A549 (cell line): ENCODE data around the gene EPOP. TPM values are rescaled to one million over a fixed set of nuclear protein-coding genes. Genes with fewer than 3 reads are reported as not detected.

ENCODE experiments used
- ATAC-seq, 2 experiments: fragments of 200-7000 bp in 1 of 2; fragments of >200 bp in 1 of 2; cut with Nextera tagmentation in 1 of 2; cut with Tn5 transposase in 1 of 2; 3 replicates each; pipeline versions ENCODE4 v1.8.0 to v1.9.1; 2018 to 2020; ENCODE audit warnings: mild to moderate bottlenecking in 1 of 2, moderate library complexity in 1 of 2
- CTCF ChIA-PET: fragments of 300-600 bp; sonication (Branson Sonifier 250); formaldehyde crosslinking; extraction: SDS; loops from one replicate; lab custom pipeline; 2021; ENCODE audit warnings: antibody characterized with exemption, inconsistent platforms; lab: Yijun Ruan, JAX
- POLR2A ChIA-PET: fragments of 350-600 bp; formaldehyde crosslinking; extraction: SDS; loops from one replicate; lab custom pipeline; 2021; ENCODE audit warnings: antibody characterized with exemption, inconsistent platforms; lab: Yijun Ruan, JAX
- DNase-seq, 2 experiments: peaks; one replicate each; pipeline versions ENCODE4 v3.0.0 to v3.0.0-alpha.2; 2011 to 2016; ENCODE audit warnings: low read depth in 1 of 2, low spot score in 1 of 2
- FAIRE-seq: peaks from 2 replicates; lab custom pipeline; 2011; peaks lifted over from hg19 to GRCh38; lab: Jason Lieb, UNC
- H3K27ac ChIP-seq, 2 experiments: fragments of >200 bp; sonication (Bioruptor Twin); formaldehyde crosslinking; 3 replicates each; pipeline ENCODE4 v1.5.1; 2016 to 2017
- H3K4me1 ChIP-seq: fragments of >200 bp; sonication (Bioruptor Twin); formaldehyde crosslinking; 3 replicates; pipeline ENCODE4 v1.6.1; 2016
- H3K4me2 ChIP-seq: fragments of >200 bp; sonication (Bioruptor Twin); formaldehyde crosslinking; 3 replicates; pipeline ENCODE4 v1.6.1; 2016
- H3K4me3 ChIP-seq: fragments of >200 bp; sonication (Bioruptor Twin); formaldehyde crosslinking; 3 replicates; pipeline ENCODE4 v1.5.1; 2016
- H3K9me3 ChIP-seq: fragments of >200 bp; sonication (Bioruptor Twin); formaldehyde crosslinking; 3 replicates; pipeline ENCODE4 v1.6.1; 2016
- CHD2 ChIP-seq: fragments of 150-350 bp; IDR thresholded peaks from 2 replicates; pipeline ENCODE4 v1.6.1; 2014; ENCODE audit warnings: low read length; ENCODE audit not compliant: partially characterized antibody
- EP300 ChIP-seq, 2 experiments: fragments of >200 bp; sonication (Bioruptor Twin); formaldehyde crosslinking; IDR thresholded peaks; 2 replicates in 1 of 2; 3 replicates in 1 of 2; pipeline ENCODE4 v1.6.1; 2016 to 2017
- ESRRA ChIP-seq: fragments of 150-350 bp; IDR thresholded peaks from 2 replicates; pipeline ENCODE4 v1.6.1; 2014; ENCODE audit warnings: mild to moderate bottlenecking, low read length, borderline replicate concordance
- FOSB ChIP-seq: fragments of 250-450 bp; sonication (Bioruptor Pico); IDR thresholded peaks from 2 replicates; pipeline ENCODE4 v1.5.0; 2020; ENCODE audit warnings: mild to moderate bottlenecking, moderate library complexity
- HDAC2 ChIP-seq: fragments of 200-600 bp; sonication (generic); IDR thresholded peaks from 2 replicates; pipeline ENCODE4 v1.6.1; 2016
- JUN ChIP-seq, 2 experiments: fragments of >200 bp; sonication (Bioruptor Twin); formaldehyde crosslinking; IDR thresholded peaks; 2 replicates in 1 of 2; 3 replicates in 1 of 2; pipeline ENCODE4 v1.6.1; 2016 to 2017
- KDM1A ChIP-seq: fragments of 200-600 bp; sonication (generic); IDR thresholded peaks from 2 replicates; pipeline ENCODE4 v1.6.1; 2016; ENCODE audit warnings: low read depth, mild to moderate bottlenecking
- MAFK ChIP-seq: fragments of 450-650 bp; IDR thresholded peaks from 2 replicates; pipeline ENCODE4 v1.6.1; 2014; ENCODE audit not compliant: partially characterized antibody
- MAZ ChIP-seq: fragments of 150-350 bp; IDR thresholded peaks from 2 replicates; pipeline ENCODE4 v1.6.1; 2014; ENCODE audit warnings: antibody characterized with exemption, low read depth, low read length, borderline replicate concordance
- NR3C1 ChIP-seq: fragments of >200 bp; sonication (Bioruptor Twin); formaldehyde crosslinking; IDR thresholded peaks from 3 replicates; pipeline ENCODE4 v1.6.1; 2017
- RAD21 ChIP-seq, 2 experiments: fragments of >200 bp in 1 of 2; sonication (Bioruptor Twin) in 1 of 2; formaldehyde crosslinking in 1 of 2; IDR thresholded peaks in 1 of 2; conservative IDR thresholded peaks in 1 of 2; 2 replicates in 1 of 2; 3 replicates in 1 of 2; pipeline ENCODE4 v1.6.1; 2012 to 2018; ENCODE audit warnings: inconsistent platforms in 1 of 2
- RCOR1 ChIP-seq: fragments of 150-350 bp; IDR thresholded peaks from 2 replicates; pipeline ENCODE4 v1.6.1; 2014; ENCODE audit warnings: antibody characterized with exemption, low read length, low read depth
- SMC3 ChIP-seq: fragments of >200 bp; sonication (Bioruptor Twin); formaldehyde crosslinking; IDR thresholded peaks from 3 replicates; pipeline ENCODE4 v1.6.1; 2018; ENCODE audit warnings: inconsistent platforms
- ZC3H11A ChIP-seq: fragments of 450-650 bp; IDR thresholded peaks from 2 replicates; pipeline ENCODE4 v1.6.1; 2014; ENCODE audit warnings: antibody characterized with exemption, mild to moderate bottlenecking
- ZFP36 ChIP-seq: fragments of 450-650 bp; IDR thresholded peaks from 2 replicates; pipeline ENCODE4 v1.6.1; 2014; ENCODE audit warnings: borderline replicate concordance; ENCODE audit not compliant: partially characterized antibody
- WGBS: methylation state at CpG from one replicate; pipeline ENCODE4 v1.1.6; 2017; ENCODE audit errors: missing lambda C conversion rate; 5-methylcytosine and 5-hydroxymethylcytosine counted together
- polyA plus RNA-seq, 4 experiments: library from polyadenylated mRNA; depleted of rRNA in 3 of 4; stranded (reverse); fragments of >200 nt; fragmentation: RNase III in 1 of 4; extraction: RNeasy Plus Mini Kit Qiagen cat#74134 plus additional on column Dnase treatment in 1 of 4; gene quantifications; 2 replicates in 3 of 4; 3 replicates in 1 of 4; pipeline ENCODE4 v1.2.3, GENCODE V29; 2011 to 2017
- TF ChIP-seq, protein P1 (sequence below): fragments of 450-650 bp; IDR thresholded peaks from 2 replicates; pipeline ENCODE4 v1.6.1; 2014; ENCODE audit warnings: antibody characterized with exemption
- TF ChIP-seq, protein P2 (sequence below): IDR thresholded peaks from 2 replicates; pipeline ENCODE4 v1.6.1; 2012
- TF ChIP-seq, protein P3 (sequence below): IDR thresholded peaks from 2 replicates; pipeline ENCODE4 v1.6.1; 2012; ENCODE audit warnings: low read depth, borderline replicate concordance
- TF ChIP-seq, protein P4 (sequence below): fragments of >200 bp; sonication (Bioruptor Twin); formaldehyde crosslinking; IDR thresholded peaks from 3 replicates; pipeline ENCODE4 v1.5.1; 2016
- TF ChIP-seq, protein P5 (sequence below): IDR thresholded peaks from 2 replicates; pipeline ENCODE4 v1.6.1; 2012

Gene EPOP
- polyA plus RNA-seq, 2 of the 4 experiments (the other 2 are of a cell fraction): 5.1 to 12.1 TPM

DNA sequence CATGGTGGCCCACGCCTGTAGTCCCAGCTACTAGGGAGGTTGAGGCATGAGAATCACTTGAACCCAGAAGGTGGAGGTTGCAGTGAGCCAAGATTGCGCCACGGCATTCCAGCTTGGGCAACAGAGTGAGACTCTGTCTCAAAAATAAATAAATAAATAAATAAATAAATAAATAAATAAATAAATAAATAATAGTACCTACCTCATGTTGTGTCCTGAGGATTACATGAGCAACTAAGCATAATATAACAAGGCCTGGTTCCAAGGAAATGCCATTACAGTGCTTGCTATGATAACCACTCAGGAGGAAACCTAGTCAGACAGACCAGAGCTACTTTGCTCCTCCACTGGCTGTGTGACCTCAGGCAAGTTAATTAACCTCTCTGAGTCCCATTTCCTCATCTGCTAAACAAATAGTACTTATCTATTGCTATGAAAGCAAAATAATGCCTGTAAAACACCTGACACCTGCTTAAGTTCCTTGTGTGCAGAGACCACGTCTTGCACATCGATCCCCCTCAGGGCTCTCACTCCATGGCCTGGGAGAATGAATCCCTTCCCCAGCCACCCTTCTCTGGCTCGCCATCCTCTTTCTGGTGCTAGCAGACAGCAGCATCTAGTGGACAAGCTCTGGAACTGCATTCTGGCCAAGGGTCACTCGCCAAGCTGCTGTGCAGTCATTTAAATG lies 7.5 kb downstream of the EPOP start:
- Histone ChIP-seq H3K9me3 (no peaks in the 10 kb centered on the region), H3K4me1 (peaks cover 14% of the 10 kb centered on the region; the same call in 2 of the 3 replicates), H3K4me2 (no peak overlapping the region), H3K27ac (no peak overlapping the region), H3K4me3 (no peak overlapping the region)
- CTCF ChIA-PET: interaction anchor here (0.5 to 26.0 kb wide), 77 partner anchors 9 to 1653 kb away, joined by 3 to 435 read pairs (median 5); partner anchors contain the start of genes ARHGAP23, CISD3, EPOP and GPR179
- FAIRE-seq: no peak
- peak; percentile 55 to 68; a peak in 5 of 6 replicates for ATAC-seq
- POLR2A ChIA-PET: interaction anchor here (1.7 kb wide), 1 partner anchor 109 kb away, joined by 8 read pairs; no protein-coding TSS in a partner anchor
- TF ChIP-seq ESRRA (peak; percentile 53; the same call in 1 of the 2 replicates), MAZ (peak; percentile 56; the same call in 1 of the 2 replicates), JUN (IDR thresholded peaks at IDR 0.05) (peak; percentile 39 to 61; a peak in 2 of 5 replicates), FOSB (CRISPR knock-in tag) (no peak), EP300 (IDR thresholded peaks at IDR 0.05) (no peak), ZFP36 (peak; percentile 98), RCOR1 (peak; percentile 29), KDM1A (peak; percentile 99), ZC3H11A (peak; percentile 100), CHD2 (no peak), RAD21 (conservative IDR thresholded peaks at IDR 0.05 in 1 of 2, IDR thresholded peaks at IDR 0.05 in 1 of 2) (peak; percentile 99 to 100), HDAC2 (peak; percentile 98), SMC3 (peak; percentile 83)
- TF ChIP-seq, protein P1, sequence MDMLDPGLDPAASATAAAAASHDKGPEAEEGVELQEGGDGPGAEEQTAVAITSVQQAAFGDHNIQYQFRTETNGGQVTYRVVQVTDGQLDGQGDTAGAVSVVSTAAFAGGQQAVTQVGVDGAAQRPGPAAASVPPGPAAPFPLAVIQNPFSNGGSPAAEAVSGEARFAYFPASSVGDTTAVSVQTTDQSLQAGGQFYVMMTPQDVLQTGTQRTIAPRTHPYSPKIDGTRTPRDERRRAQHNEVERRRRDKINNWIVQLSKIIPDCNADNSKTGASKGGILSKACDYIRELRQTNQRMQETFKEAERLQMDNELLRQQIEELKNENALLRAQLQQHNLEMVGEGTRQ: no peak
- TF ChIP-seq, protein P2, sequence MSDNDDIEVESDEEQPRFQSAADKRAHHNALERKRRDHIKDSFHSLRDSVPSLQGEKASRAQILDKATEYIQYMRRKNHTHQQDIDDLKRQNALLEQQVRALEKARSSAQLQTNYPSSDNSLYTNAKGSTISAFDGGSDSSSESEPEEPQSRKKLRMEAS: peak; percentile 55; the same call in 1 of the 2 replicates
- TF ChIP-seq, protein P3, sequence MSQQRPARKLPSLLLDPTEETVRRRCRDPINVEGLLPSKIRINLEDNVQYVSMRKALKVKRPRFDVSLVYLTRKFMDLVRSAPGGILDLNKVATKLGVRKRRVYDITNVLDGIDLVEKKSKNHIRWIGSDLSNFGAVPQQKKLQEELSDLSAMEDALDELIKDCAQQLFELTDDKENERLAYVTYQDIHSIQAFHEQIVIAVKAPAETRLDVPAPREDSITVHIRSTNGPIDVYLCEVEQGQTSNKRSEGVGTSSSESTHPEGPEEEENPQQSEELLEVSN: no peak
- TF ChIP-seq, protein P4, sequence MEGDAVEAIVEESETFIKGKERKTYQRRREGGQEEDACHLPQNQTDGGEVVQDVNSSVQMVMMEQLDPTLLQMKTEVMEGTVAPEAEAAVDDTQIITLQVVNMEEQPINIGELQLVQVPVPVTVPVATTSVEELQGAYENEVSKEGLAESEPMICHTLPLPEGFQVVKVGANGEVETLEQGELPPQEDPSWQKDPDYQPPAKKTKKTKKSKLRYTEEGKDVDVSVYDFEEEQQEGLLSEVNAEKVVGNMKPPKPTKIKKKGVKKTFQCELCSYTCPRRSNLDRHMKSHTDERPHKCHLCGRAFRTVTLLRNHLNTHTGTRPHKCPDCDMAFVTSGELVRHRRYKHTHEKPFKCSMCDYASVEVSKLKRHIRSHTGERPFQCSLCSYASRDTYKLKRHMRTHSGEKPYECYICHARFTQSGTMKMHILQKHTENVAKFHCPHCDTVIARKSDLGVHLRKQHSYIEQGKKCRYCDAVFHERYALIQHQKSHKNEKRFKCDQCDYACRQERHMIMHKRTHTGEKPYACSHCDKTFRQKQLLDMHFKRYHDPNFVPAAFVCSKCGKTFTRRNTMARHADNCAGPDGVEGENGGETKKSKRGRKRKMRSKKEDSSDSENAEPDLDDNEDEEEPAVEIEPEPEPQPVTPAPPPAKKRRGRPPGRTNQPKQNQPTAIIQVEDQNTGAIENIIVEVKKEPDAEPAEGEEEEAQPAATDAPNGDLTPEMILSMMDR: peak; percentile 100
- 20% methylated on average over 7 of the region's 7 CpGs for WGBS
- DNase-seq: peak; percentile 82 to 89

DNA sequence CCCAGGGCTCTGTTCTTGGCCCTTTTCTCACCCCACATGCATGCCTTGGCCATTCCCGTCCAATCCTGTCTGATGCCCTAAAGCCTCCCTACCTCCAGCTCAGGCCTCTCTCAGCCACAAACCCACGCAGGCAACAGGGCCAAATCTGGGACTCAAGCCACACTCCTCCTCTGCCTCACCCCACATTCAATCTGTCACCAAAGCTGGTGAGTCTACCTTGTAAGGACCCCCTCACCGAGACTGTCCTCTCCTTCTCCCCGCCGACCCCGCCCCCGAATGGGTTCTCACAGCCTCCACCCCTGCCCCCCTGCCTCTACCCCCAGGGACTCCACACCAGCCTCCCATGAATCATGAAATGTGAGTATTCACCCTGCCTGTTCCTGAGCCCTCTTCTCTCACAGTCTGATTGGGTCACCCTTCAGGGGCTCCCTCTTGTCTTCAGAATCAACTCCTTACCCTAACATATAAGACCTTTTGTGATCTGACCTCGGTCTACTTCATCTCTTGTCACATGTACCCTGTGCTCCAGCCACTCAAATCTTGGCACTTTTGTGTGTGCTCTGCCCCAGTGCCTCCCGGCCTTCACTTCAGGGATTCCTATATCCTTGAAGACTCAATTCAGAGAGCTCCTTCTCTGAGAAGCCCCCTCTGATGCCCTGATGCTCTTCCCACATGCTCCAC lies 10.7 kb downstream of the EPOP start:
- Histone ChIP-seq H3K4me1 (0 out of 3 replicates have a peak, but pooled peaks cover 2% of the 10 kb centered on the region), H3K4me3 (no peak overlapping the region), H3K27ac (no peak overlapping the region), H3K9me3 (no peaks in the 10 kb centered on the region)
- no peak for DNase-seq
- TF ChIP-seq NR3C1 (no peak), MAFK (no peak), SMC3 (no peak), KDM1A (peak; percentile 77; the same call in 1 of the 2 replicates)
- TF ChIP-seq, protein P5, sequence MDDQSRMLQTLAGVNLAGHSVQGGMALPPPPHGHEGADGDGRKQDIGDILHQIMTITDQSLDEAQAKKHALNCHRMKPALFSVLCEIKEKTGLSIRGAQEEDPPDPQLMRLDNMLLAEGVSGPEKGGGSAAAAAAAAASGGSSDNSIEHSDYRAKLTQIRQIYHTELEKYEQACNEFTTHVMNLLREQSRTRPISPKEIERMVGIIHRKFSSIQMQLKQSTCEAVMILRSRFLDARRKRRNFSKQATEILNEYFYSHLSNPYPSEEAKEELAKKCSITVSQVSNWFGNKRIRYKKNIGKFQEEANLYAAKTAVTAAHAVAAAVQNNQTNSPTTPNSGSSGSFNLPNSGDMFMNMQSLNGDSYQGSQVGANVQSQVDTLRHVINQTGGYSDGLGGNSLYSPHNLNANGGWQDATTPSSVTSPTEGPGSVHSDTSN: no peak
- TF ChIP-seq, all 56 proteins: peak for 1
- ChIA-PET POLR2A (interaction anchor here (1.5 kb wide), 1 partner anchor 106 kb away, joined by 7 read pairs; no protein-coding TSS in a partner anchor), CTCF (interaction anchor here (0.6 to 26.0 kb wide), 37 partner anchors 10 to 335 kb away, joined by 3 to 435 read pairs (median 6); partner anchors contain the start of genes EPOP and SRCIN1)
- WGBS: 81% methylated on average over 9 of the region's 9 CpGs
- no peak overlapping the region for H3K4me2 ChIP-seq
- no peak for ATAC-seq
- no peak for FAIRE-seq
